ENCODE results near the gene PCLAF.

GRCh38 chr15:64381000-64381751 lies at the start of gene PCLAF:
- TF ChIP-seq, protein P1, sequence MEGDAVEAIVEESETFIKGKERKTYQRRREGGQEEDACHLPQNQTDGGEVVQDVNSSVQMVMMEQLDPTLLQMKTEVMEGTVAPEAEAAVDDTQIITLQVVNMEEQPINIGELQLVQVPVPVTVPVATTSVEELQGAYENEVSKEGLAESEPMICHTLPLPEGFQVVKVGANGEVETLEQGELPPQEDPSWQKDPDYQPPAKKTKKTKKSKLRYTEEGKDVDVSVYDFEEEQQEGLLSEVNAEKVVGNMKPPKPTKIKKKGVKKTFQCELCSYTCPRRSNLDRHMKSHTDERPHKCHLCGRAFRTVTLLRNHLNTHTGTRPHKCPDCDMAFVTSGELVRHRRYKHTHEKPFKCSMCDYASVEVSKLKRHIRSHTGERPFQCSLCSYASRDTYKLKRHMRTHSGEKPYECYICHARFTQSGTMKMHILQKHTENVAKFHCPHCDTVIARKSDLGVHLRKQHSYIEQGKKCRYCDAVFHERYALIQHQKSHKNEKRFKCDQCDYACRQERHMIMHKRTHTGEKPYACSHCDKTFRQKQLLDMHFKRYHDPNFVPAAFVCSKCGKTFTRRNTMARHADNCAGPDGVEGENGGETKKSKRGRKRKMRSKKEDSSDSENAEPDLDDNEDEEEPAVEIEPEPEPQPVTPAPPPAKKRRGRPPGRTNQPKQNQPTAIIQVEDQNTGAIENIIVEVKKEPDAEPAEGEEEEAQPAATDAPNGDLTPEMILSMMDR (conservative IDR thresholded peaks at IDR 0.05; ENCODE audit: low read length) = peak; percentile 18; the same call in 1 of the 2 replicates
- no peak for TF ChIP-seq EZH2phosphoT487 (IDR thresholded peaks at IDR 0.05; ENCODE audit: borderline replicate concordance)
